Breast epithelium (tissue), 4 donors: ENCODE data around the gene IDH3A. TPM values are rescaled to one million over a fixed set of nuclear protein-coding genes. Genes with fewer than 3 reads are reported as not detected.

Source experiments
- DNase-seq, 2 donors: peaks; one replicate each; pipeline ENCODE4 v3.0.0-alpha.2; 2019; ENCODE audit warnings: low spot score in 2 of 2
- H3K27ac ChIP-seq, 2 donors: fragments of 200-600 bp; sonication (generic) in 1 of 2; one replicate each; pipeline ENCODE4 v1.5.1; 2016 to 2019; ENCODE audit warnings: mild to moderate bottlenecking in 1 of 2
- H3K27me3 ChIP-seq, 2 donors: fragments of 200-600 bp; sonication (generic) in 1 of 2; one replicate each; pipeline versions ENCODE4 v1.5.1 to v1.6.0; 2017 to 2019; ENCODE audit warnings: control low read depth in 1 of 2, mild to moderate bottlenecking in 1 of 2
- H3K36me3 ChIP-seq: fragments of 200-600 bp; one replicate; pipeline ENCODE4 v1.5.1; 2019
- H3K4me1 ChIP-seq, 2 donors: fragments of 200-600 bp; sonication (generic); one replicate each; pipeline ENCODE4 v1.5.1; 2016 to 2019; ENCODE audit warnings: control low read depth in 1 of 2
- H3K4me3 ChIP-seq, 3 donors: fragments of 200-600 bp; sonication (generic); 1 replicate in 2 of 3; 2 replicates in 1 of 3; pipeline ENCODE4 v1.5.1; 2016 to 2019; ENCODE audit warnings: mild to moderate bottlenecking in 3 of 3, moderate library complexity in 2 of 3
- H3K9me3 ChIP-seq, 2 donors: fragments of 200-600 bp; sonication (generic) in 1 of 2; one replicate each; pipeline ENCODE4 v1.5.1; 2016 to 2019; ENCODE audit warnings: control low read depth in 1 of 2
- CTCF ChIP-seq, 3 donors: fragments of 450-650 bp; IDR thresholded peaks; one replicate each; pipeline ENCODE4 v1.5.1; 2016 to 2017; ENCODE audit warnings: antibody characterized with exemption in 3 of 3, mild to moderate bottlenecking in 3 of 3, moderate library complexity in 3 of 3
- POLR2A ChIP-seq: fragments of 450-650 bp; IDR thresholded peaks from one replicate; pipeline ENCODE4 v1.6.1; 2016; ENCODE audit warnings: antibody characterized with exemption, mild to moderate bottlenecking, moderate library complexity
- POLR2AphosphoS5 ChIP-seq, 3 donors: sonication (generic); formaldehyde crosslinking; IDR thresholded peaks; one replicate each; pipeline ENCODE4 v1.6.1; 2017; ENCODE audit warnings: antibody characterized with exemption in 3 of 3
- intact Hi-C: fragments of 100-400 bp; cut with DNase I; formaldehyde crosslinking; loops from one replicate; pipeline ENCODE4 v1.15.1; 2023; ENCODE audit warnings: low total_unique reads
- total RNA-seq, 3 donors: library from RNA; depleted of rRNA; stranded (reverse); fragments of >200 nt; gene quantifications; one replicate each; pipeline ENCODE4 v1.1.0, GENCODE V29; 2016

IDH3A gene
- total RNA-seq, 3 donors from 2014 or later, result 44.2 to 63.2 (median 52.0) TPM

- H3K27me3 ChIP-seq, result no peaks in the 10 kb centered on the region
- H3K36me3 ChIP-seq, result no peaks in the 10 kb centered on the region
- no peaks in the 10 kb centered on the region for H3K4me1 ChIP-seq
- peak overlapping the region in 1 of 2 donors; percentile 46 for H3K27ac ChIP-seq
- intact Hi-C loops, result loop anchor here (10.0 kb wide), 1 partner anchor 106 kb away; the partner anchor contains the start of gene ACSBG1
- DNase-seq, result no peak
- no peak overlapping the region for H3K4me3 ChIP-seq
- no peak for TF ChIP-seq POLR2AphosphoS5 (IDR thresholded peaks at IDR 0.05)
- no peak for TF ChIP-seq POLR2A
- TF ChIP-seq CTCF (IDR thresholded peaks at IDR 0.05), result no peak
- no peaks in the 10 kb centered on the region for H3K9me3 ChIP-seq
These were observed 19.9 kb upstream of the IDH3A start for GRCh38 chr15:78129077-78129750.

GRCh38 chr15:78129751-78130287, 19.3 kb upstream of the IDH3A start:
- intact Hi-C loops, result loop anchor here (10.0 kb wide), 1 partner anchor 105 kb away; the partner anchor contains the start of gene ACSBG1
- TF ChIP-seq CTCF (IDR thresholded peaks at IDR 0.05) (no peak), POLR2A (no peak), POLR2AphosphoS5 (IDR thresholded peaks at IDR 0.05) (no peak)
- Histone ChIP-seq H3K4me1 (no peaks in the 10 kb centered on the region), H3K9me3 (no peaks in the 10 kb centered on the region), H3K27ac (peak overlapping the region in 1 of 2 donors; percentile 93), H3K36me3 (no peaks in the 10 kb centered on the region), H3K4me3 (no peak overlapping the region), H3K27me3 (no peaks in the 10 kb centered on the region)
- no peak for DNase-seq

GRCh38 chr15:78130466-78131294, 18.5 kb upstream of the IDH3A start:
- DNase-seq, result no peak
- H3K4me3 ChIP-seq, result peak overlapping the region; percentile 59 to 82 (median 71)
- no peaks in the 10 kb centered on the region for H3K9me3 ChIP-seq
- TF ChIP-seq POLR2AphosphoS5 (IDR thresholded peaks at IDR 0.05) (no peak), POLR2A (no peak), CTCF (IDR thresholded peaks at IDR 0.05) (no peak)
- H3K4me1 ChIP-seq, result no peaks in the 10 kb centered on the region
- intact Hi-C loops, result no loop called here
- H3K36me3 ChIP-seq, result no peaks in the 10 kb centered on the region
- H3K27me3 ChIP-seq, result no peaks in the 10 kb centered on the region
- H3K27ac ChIP-seq, result peak overlapping the region; percentile 82 to 93

GRCh38 chr15:78131295-78132061, 17.7 kb upstream of the IDH3A start, which contains the start of gene CIB2:
Gene CIB2, minus strand, starts transcription at chr15:78131445. Its CDS starts 230 bp downstream, at chr15:78131215.
- peak in 1 of 2 donors; percentile 46 for DNase-seq
- intact Hi-C loops, result no loop called here
- H3K9me3 ChIP-seq, result no peaks in the 10 kb centered on the region

More at GRCh38 chr15:78131295-78132061, 17.7 kb upstream of the IDH3A start, which contains the start of gene CIB2:
- Histone ChIP-seq H3K4me3 (peak within 1 kb of the TSS; percentile 59 to 82 (median 71)), H3K27me3 (no peaks in the 10 kb centered on the region), H3K4me1 (no peaks in the 10 kb centered on the region), H3K36me3 (no peaks in the 10 kb centered on the region), H3K27ac (peak within 1 kb of the TSS; percentile 82 to 93)
- TF ChIP-seq CTCF (IDR thresholded peaks at IDR 0.05) (peak; percentile 19 to 85 (median 38)), POLR2A (no peak), POLR2AphosphoS5 (IDR thresholded peaks at IDR 0.05) (peak in 2 of 3 donors; percentile 13 to 26)
